ENCODE measurements around the gene CD19.

DNA sequence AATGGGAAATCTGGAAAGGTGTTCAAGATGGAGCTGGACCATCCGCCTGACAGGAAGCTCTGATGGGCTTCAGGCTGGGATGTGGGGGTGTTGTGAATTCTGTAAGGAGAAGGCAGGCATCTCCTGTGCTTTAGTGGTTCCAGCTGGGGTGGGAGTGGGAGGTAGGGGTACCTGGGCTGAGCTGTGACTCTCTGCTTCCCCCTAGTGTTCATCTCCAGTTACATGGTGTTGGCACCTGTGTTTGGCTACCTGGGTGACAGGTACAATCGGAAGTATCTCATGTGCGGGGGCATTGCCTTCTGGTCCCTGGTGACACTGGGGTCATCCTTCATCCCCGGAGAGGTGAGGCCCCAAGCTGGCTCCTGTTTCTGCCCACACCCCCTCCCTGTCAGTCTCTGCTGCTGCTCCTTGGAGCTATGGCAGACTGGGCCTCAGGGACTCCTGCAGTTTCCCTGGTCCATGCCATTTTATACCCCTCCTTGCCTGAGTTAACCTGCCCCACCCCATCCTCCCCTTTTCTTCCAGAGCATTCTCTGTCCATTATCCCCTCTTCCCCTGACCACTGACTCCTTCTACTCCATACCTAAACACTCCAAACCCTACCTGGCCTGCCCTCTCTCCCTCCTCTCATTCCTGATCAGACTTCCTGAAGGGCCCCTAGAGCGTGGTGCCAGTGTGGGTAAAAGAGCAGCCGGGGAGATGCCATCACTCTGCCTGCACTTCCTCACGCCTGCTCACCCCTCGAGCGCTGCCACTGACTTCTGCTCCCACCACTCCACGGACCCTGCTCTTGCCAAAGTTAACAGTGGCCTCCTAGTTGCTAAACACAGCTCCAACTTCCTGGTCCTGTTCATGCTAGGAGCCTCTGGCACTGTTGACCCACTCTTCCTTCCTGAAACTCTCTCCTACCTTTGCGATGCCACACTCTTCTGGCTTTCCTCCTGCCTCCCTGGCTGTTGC lies 46.2 kb downstream of the CD19 start:
- TF ChIP-seq CTCF (IDR thresholded peaks at IDR 0.05) (peak in 2 of 6 experiments; percentile 5 to 24), POLR2A (IDR thresholded peaks at IDR 0.05) (no peak)

Data from adrenal gland (tissue), 5 donors.